ENCODE data around the gene MARCHF10. TPM values are rescaled to one million over a fixed set of nuclear protein-coding genes. Genes with fewer than 3 reads are reported as not detected.
"Not testable (repeated sequence)": the region's sequence is repeated elsewhere in the genome, so short reads cannot be mapped to it uniquely, and the experiment has no call there.

MARCHF10 gene
- total RNA-seq, 2 experiments from 2014 or later, result not detected

DNA sequence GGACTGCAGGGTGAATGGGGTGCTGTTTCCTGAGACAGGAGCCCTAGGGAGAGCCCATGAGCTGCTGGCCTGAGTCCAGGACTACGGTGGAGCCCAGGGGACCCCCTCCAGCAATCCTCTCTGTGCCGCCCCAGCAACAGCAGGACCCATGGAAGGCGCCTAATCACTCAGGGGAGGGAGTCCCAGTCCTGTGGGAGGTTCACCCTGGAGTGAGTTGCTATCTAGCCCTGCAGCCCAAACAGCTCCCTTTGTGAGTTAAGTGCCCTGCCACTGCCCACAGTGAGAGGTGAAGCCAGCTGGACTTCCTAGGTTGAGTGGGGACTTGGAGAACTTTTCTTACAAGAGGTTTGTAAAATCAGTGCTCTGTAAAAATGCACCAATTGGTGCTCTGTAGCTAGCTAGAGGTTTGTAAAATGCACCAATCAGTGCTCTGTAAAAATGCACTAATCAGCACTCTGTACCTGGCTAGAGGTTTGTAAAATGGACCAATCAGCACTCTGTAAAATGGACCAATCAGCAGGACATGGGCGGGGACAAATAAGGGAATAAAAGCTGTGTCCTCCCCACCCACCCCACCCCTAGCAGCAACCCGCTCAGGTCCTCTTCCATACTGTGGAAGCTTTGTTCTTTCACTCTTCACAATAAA lies 112.9 kb downstream of the MARCHF10 start:
- H3K36me3 Mint-ChIP-seq; H3K9me3 Mint-ChIP-seq (ENCODE audit: low read depth); CTCF ChIA-PET; ATAC-seq; H3K4me3 Mint-ChIP-seq; H3K4me1 Mint-ChIP-seq; DNase-seq; H3K27ac Mint-ChIP-seq; H3K27me3 Mint-ChIP-seq: not testable (repeated sequence)

GRCh38 chr17:62693616-62694409 lies 114.3 kb downstream of the MARCHF10 start:
- H3K36me3 Mint-ChIP-seq, result no peaks in the 10 kb centered on the region
- H3K9me3 Mint-ChIP-seq (ENCODE audit: low read depth), result no peaks in the 10 kb centered on the region
- ATAC-seq (no peak), DNase-seq (no peak)
- peaks cover 2% of the 10 kb centered on the region for H3K27me3 Mint-ChIP-seq
- CTCF ChIA-PET, result interaction anchor here (2.3 kb wide), 1 partner anchor 22 kb away, joined by 8 read pairs; no protein-coding TSS in a partner anchor
- no peak overlapping the region for H3K27ac Mint-ChIP-seq
- no peaks in the 10 kb centered on the region for H3K4me1 Mint-ChIP-seq
- no peak overlapping the region for H3K4me3 Mint-ChIP-seq

DNA sequence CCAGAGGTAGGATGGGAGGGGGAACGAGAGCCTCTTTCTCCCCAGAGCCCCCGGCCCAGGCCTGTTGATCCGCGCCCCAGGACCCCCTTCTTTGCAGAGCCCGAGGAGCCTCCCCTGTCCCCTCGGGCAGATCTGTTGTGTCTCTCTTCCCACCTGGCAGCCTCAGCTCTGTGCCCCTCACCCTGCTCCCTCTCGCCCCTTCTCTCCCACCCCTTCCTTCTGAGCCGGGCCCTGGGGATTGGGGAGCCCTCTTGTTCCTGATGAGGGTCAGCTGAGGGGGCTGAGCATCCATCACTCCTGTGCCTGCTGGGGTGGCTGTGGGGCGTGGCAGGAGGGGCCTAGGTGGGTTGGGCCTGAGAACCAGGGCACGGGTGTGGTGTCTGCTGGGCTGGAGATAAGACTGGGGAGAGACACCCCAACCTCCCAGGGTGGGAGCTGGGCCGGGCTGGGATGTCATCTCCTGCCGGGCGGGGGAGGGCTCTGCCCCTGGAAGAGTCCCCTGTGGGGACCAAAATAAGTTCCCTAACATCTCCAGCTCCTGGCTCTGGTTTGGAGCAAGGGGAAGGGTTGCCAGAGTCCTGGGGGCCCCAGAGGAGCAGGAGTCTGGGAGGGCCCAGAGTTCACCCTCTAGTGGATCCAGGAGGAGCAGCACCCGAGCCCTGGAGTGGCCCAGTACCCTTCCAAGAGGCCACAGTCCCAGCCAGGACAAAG lies 115.2 kb downstream of the MARCHF10 start:
- Mint-ChIP-seq H3K27me3 (peaks cover 2% of the 10 kb centered on the region), H3K27ac (no peak overlapping the region), H3K9me3 (ENCODE audit: low read depth) (no peaks in the 10 kb centered on the region), H3K4me1 (no peaks in the 10 kb centered on the region), H3K4me3 (no peak overlapping the region), H3K36me3 (no peaks in the 10 kb centered on the region)
- DNase-seq (no peak), ATAC-seq (no peak)
- CTCF ChIA-PET, result interaction anchor here (2.3 kb wide), 1 partner anchor 21 kb away, joined by 8 read pairs; no protein-coding TSS in a partner anchor

DNA sequence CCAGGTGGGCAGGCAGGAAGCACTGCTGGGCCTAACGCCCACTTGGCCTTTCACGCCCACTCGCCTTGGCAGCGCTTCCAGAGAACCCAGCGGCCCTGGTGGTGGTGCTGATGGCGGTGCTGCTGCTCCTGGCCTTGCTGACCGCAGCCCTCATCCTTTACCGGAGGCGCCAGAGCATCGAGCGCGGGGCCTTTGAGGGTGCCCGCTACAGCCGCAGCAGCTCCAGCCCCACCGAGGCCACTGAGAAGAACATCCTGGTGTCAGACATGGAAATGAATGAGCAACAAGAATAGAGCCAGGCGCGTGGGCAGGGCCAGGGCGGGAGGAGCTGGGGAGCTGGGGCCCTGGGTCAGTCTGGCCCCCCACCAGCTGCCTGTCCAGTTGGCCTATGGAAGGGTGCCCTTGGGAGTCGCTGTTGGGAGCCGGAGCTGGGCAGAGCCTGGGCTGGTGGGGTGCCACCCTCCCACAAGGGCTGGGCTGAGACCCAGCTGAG lies 115.9 kb downstream of the MARCHF10 start:
- Mint-ChIP-seq H3K4me1 (no peaks in the 10 kb centered on the region), H3K27ac (no peak overlapping the region), H3K27me3 (peaks cover 2% of the 10 kb centered on the region), H3K9me3 (ENCODE audit: low read depth) (no peaks in the 10 kb centered on the region), H3K36me3 (no peaks in the 10 kb centered on the region), H3K4me3 (no peak overlapping the region)
- CTCF ChIA-PET, result interaction anchor here (2.3 kb wide), 1 partner anchor 20 kb away, joined by 8 read pairs; no protein-coding TSS in a partner anchor
- DNase-seq, result no peak
- ATAC-seq, result no peak

GRCh38 chr17:62691589-62691915 lies 116.6 kb downstream of the MARCHF10 start:
- H3K27me3 Mint-ChIP-seq; DNase-seq; ATAC-seq; H3K4me1 Mint-ChIP-seq; H3K27ac Mint-ChIP-seq; H3K9me3 Mint-ChIP-seq (ENCODE audit: low read depth); H3K36me3 Mint-ChIP-seq; H3K4me3 Mint-ChIP-seq: not testable (repeated sequence)
- CTCF ChIA-PET, result interaction anchor here (2.3 kb wide), 1 partner anchor 19 kb away, joined by 8 read pairs; no protein-coding TSS in a partner anchor

GRCh38 chr17:62690168-62690897 lies 117.8 kb downstream of the MARCHF10 start:
- no peak for ATAC-seq
- H3K27me3 Mint-ChIP-seq, result no peaks in the 10 kb centered on the region
- H3K36me3 Mint-ChIP-seq, result no peaks in the 10 kb centered on the region
- no peaks in the 10 kb centered on the region for H3K9me3 Mint-ChIP-seq (ENCODE audit: low read depth)
- H3K4me3 Mint-ChIP-seq, result no peak overlapping the region
- CTCF ChIA-PET, result no interaction called here
- H3K4me1 Mint-ChIP-seq, result no peaks in the 10 kb centered on the region
- H3K27ac Mint-ChIP-seq, result no peak overlapping the region
- DNase-seq, result no peak

- CTCF ChIA-PET, result no interaction called here
Measured at GRCh38 chr17:62689441-62690167, 118.5 kb downstream of the MARCHF10 start.

GRCh38 chr17:62688398-62689160 lies 119.5 kb downstream of the MARCHF10 start:
- no peak for ATAC-seq
- DNase-seq, result no peak
- Mint-ChIP-seq H3K27ac (no peak overlapping the region), H3K4me1 (no peaks in the 10 kb centered on the region), H3K36me3 (no peaks in the 10 kb centered on the region), H3K4me3 (no peak overlapping the region), H3K9me3 (ENCODE audit: low read depth) (no peaks in the 10 kb centered on the region), H3K27me3 (no peaks in the 10 kb centered on the region)
- CTCF ChIA-PET, result no interaction called here

More at GRCh38 chr17:62689441-62690167, 118.5 kb downstream of the MARCHF10 start:
- H3K9me3 Mint-ChIP-seq (ENCODE audit: low read depth), result no peaks in the 10 kb centered on the region
- H3K4me1 Mint-ChIP-seq, result no peaks in the 10 kb centered on the region
- no peaks in the 10 kb centered on the region for H3K27me3 Mint-ChIP-seq
- no peaks in the 10 kb centered on the region for H3K36me3 Mint-ChIP-seq
- H3K27ac Mint-ChIP-seq, result no peak overlapping the region
- no peak overlapping the region for H3K4me3 Mint-ChIP-seq
- ATAC-seq (no peak), DNase-seq (no peak)

GRCh38 chr17:62687997-62688396 lies 120.1 kb downstream of the MARCHF10 start:
- no peaks in the 10 kb centered on the region for H3K9me3 Mint-ChIP-seq (ENCODE audit: low read depth)
- CTCF ChIA-PET, result no interaction called here
- H3K36me3 Mint-ChIP-seq, result no peaks in the 10 kb centered on the region
- H3K4me1 Mint-ChIP-seq, result no peaks in the 10 kb centered on the region
- no peak overlapping the region for H3K27ac Mint-ChIP-seq
- no peaks in the 10 kb centered on the region for H3K27me3 Mint-ChIP-seq
- ATAC-seq, result no peak
- H3K4me3 Mint-ChIP-seq, result no peak overlapping the region
- DNase-seq, result no peak

- ATAC-seq (no peak), DNase-seq (no peak)
- no peaks in the 10 kb centered on the region for H3K36me3 Mint-ChIP-seq
- H3K27ac Mint-ChIP-seq, result no peak overlapping the region
- CTCF ChIA-PET, result no interaction called here
- no peaks in the 10 kb centered on the region for H3K4me1 Mint-ChIP-seq
- no peak overlapping the region for H3K4me3 Mint-ChIP-seq
- no peaks in the 10 kb centered on the region for H3K27me3 Mint-ChIP-seq
- no peaks in the 10 kb centered on the region for H3K9me3 Mint-ChIP-seq (ENCODE audit: low read depth)
Measured at GRCh38 chr17:62684179-62684578, 123.9 kb downstream of the MARCHF10 start.

- no peaks in the 10 kb centered on the region for H3K9me3 Mint-ChIP-seq (ENCODE audit: low read depth)
- DNase-seq (no peak), ATAC-seq (no peak)
- no peaks in the 10 kb centered on the region for H3K36me3 Mint-ChIP-seq
- CTCF ChIA-PET, result no interaction called here
- H3K27ac Mint-ChIP-seq, result no peak overlapping the region
- H3K4me1 Mint-ChIP-seq, result no peaks in the 10 kb centered on the region
- H3K4me3 Mint-ChIP-seq, result no peak overlapping the region
- H3K27me3 Mint-ChIP-seq, result no peaks in the 10 kb centered on the region
Measured at GRCh38 chr17:62681939-62682381, 126.2 kb downstream of the MARCHF10 start.

All from activated CD8-positive, alpha-beta memory T cell treated with anti-CD3 and anti-CD28 coated beads, Interleukin-2, amount 10 ng/mL, durations not matched to agents 7 days and 5 days (primary cell).